HEK293 (cell line): ENCODE measurements around the gene SHTN1.

ENCODE experiments used
- CTCF ChIP-seq: fragments of 450-650 bp; formaldehyde crosslinking; IDR thresholded peaks from 2 replicates; pipeline ENCODE4 v1.5.1; 2016; ENCODE audit warnings: missing biosample characterization, missing genetic modification characterization
- HOXA7 ChIP-seq: sonication (generic); formaldehyde crosslinking; IDR thresholded peaks from 2 replicates; pipeline ENCODE4 v1.8.1; 2022; ENCODE audit warnings: missing genetic modification reagents, borderline replicate concordance
- PBX3 ChIP-seq: sonication (generic); formaldehyde crosslinking; IDR thresholded peaks from 2 replicates; pipeline ENCODE4 v1.8.1; 2022; ENCODE audit warnings: mild to moderate bottlenecking, moderate library complexity, missing genetic modification reagents
- ZBTB6 ChIP-seq: fragments of 450-650 bp; formaldehyde crosslinking; IDR thresholded peaks from 2 replicates; pipeline ENCODE4 v1.5.1; 2017; ENCODE audit warnings: missing biosample characterization, missing genetic modification characterization
- ZNF121 ChIP-seq: fragments of 450-650 bp; formaldehyde crosslinking; IDR thresholded peaks from 2 replicates; pipeline ENCODE4 v1.5.1; 2016; ENCODE audit warnings: missing biosample characterization, missing genetic modification characterization
- ZNF433 ChIP-seq: fragments of 450-650 bp; formaldehyde crosslinking; IDR thresholded peaks from 2 replicates; pipeline ENCODE4 v1.5.1; 2016; ENCODE audit warnings: missing biosample characterization, missing genetic modification characterization, low read depth
- ZNF626 ChIP-seq: fragments of 450-650 bp; sonication (Bioruptor Pico); formaldehyde crosslinking; IDR thresholded peaks from 2 replicates; pipeline ENCODE4 v1.5.1; 2018; ENCODE audit warnings: missing biosample characterization, missing genetic modification characterization, inconsistent platforms
- ZNF660 ChIP-seq: fragments of 450-650 bp; IDR thresholded peaks from 2 replicates; pipeline ENCODE4 v1.5.1; 2018; ENCODE audit warnings: missing biosample characterization, mild to moderate bottlenecking, missing genetic modification characterization
- ZNF701 ChIP-seq: fragments of 450-650 bp; formaldehyde crosslinking; IDR thresholded peaks from 2 replicates; pipeline ENCODE4 v1.5.1; 2016; ENCODE audit warnings: missing biosample characterization, missing genetic modification characterization
- ZNF704 ChIP-seq: fragments of 450-650 bp; formaldehyde crosslinking; IDR thresholded peaks from 2 replicates; pipeline ENCODE4 v1.5.1; 2016; ENCODE audit warnings: missing biosample characterization, missing genetic modification characterization
- ZNF707 ChIP-seq: fragments of 450-650 bp; formaldehyde crosslinking; IDR thresholded peaks from 2 replicates; pipeline ENCODE4 v1.5.1; 2016; ENCODE audit warnings: missing biosample characterization, missing genetic modification characterization
- ZNF747 ChIP-seq: fragments of 450-650 bp; formaldehyde crosslinking; IDR thresholded peaks from 2 replicates; pipeline ENCODE4 v1.5.1; 2016; ENCODE audit warnings: missing biosample characterization, missing genetic modification characterization

GRCh38 chr10:116905845-116906210 lies 99.2 kb downstream of the SHTN1 start:
- TF ChIP-seq ZBTB6 (tag by site-specific recombination) = no peak
- TF ChIP-seq CTCF (tag by site-specific recombination) = no peak
- TF ChIP-seq PBX3 (CRISPR knock-in tag) = no peak
- no peak for TF ChIP-seq ZNF626 (tag by site-specific recombination)
- no peak for TF ChIP-seq ZNF704 (tag by site-specific recombination)
- TF ChIP-seq ZNF660 = no peak
- TF ChIP-seq ZNF701 (tag by site-specific recombination) = no peak
- no peak for TF ChIP-seq ZNF121 (tag by site-specific recombination)
- no peak for TF ChIP-seq ZNF433
- no peak for TF ChIP-seq HOXA7
- no peak for TF ChIP-seq ZNF707 (tag by site-specific recombination)
- no peak for TF ChIP-seq ZNF747
